Measurements from ENCODE around the gene CD9.

CD9 gene

GRCh38 chr12:6273541-6274230, 73.5 kb downstream of the CD9 start:
- no peak for DNase-seq (ENCODE audit: low read depth, low spot score)
- H3K4me3 ChIP-seq (ENCODE audit: low read depth, low read length), result no peak overlapping the region
- no peak for TF ChIP-seq CTCF (IDR thresholded peaks at IDR 0.05; ENCODE audit: low read depth, low read length)
- in situ Hi-C loops (cut with HindIII; ENCODE audit: low sequenced_read_pairs), result no loop called here

GRCh38 chr12:6274231-6275221, 74.3 kb downstream of the CD9 start:
- TF ChIP-seq CTCF (IDR thresholded peaks at IDR 0.05; ENCODE audit: low read depth, low read length), result no peak
- DNase-seq (ENCODE audit: low read depth, low spot score), result no peak
- H3K4me3 ChIP-seq (ENCODE audit: low read depth, low read length), result no peak overlapping the region
- in situ Hi-C loops (cut with HindIII; ENCODE audit: low sequenced_read_pairs), result no loop called here

GRCh38 chr12:6275928-6276887, 76.0 kb downstream of the CD9 start:
- in situ Hi-C loops (cut with HindIII; ENCODE audit: low sequenced_read_pairs), result no loop called here
- no peak for DNase-seq (ENCODE audit: low read depth, low spot score)
- H3K4me3 ChIP-seq (ENCODE audit: low read depth, low read length), result no peak overlapping the region
- TF ChIP-seq CTCF (IDR thresholded peaks at IDR 0.05; ENCODE audit: low read depth, low read length), result no peak

GRCh38 chr12:6276956-6277620, 76.9 kb downstream of the CD9 start:
- in situ Hi-C loops (cut with HindIII; ENCODE audit: low sequenced_read_pairs), result no loop called here
- peak; percentile 9 for TF ChIP-seq CTCF (IDR thresholded peaks at IDR 0.05; ENCODE audit: low read depth, low read length)
- DNase-seq (ENCODE audit: low read depth, low spot score), result no peak
- H3K4me3 ChIP-seq (ENCODE audit: low read depth, low read length), result no peak overlapping the region

GRCh38 chr12:6277982-6278438, 77.8 kb downstream of the CD9 start:
- no peak for TF ChIP-seq CTCF (IDR thresholded peaks at IDR 0.05; ENCODE audit: low read depth, low read length)
- H3K4me3 ChIP-seq (ENCODE audit: low read depth, low read length), result peak overlapping the region; percentile 26
- in situ Hi-C loops (cut with HindIII; ENCODE audit: low sequenced_read_pairs), result no loop called here
- no peak for DNase-seq (ENCODE audit: low read depth, low spot score)

Data from astrocyte of the spinal cord (primary cell).